Measurements from ENCODE around the gene KCNQ5. TPM values are rescaled to one million over a fixed set of nuclear protein-coding genes. Genes with fewer than 3 reads are reported as not detected.

KCNQ5 gene
- total RNA-seq, 1 donor from 2014 or later = not detected

DNA sequence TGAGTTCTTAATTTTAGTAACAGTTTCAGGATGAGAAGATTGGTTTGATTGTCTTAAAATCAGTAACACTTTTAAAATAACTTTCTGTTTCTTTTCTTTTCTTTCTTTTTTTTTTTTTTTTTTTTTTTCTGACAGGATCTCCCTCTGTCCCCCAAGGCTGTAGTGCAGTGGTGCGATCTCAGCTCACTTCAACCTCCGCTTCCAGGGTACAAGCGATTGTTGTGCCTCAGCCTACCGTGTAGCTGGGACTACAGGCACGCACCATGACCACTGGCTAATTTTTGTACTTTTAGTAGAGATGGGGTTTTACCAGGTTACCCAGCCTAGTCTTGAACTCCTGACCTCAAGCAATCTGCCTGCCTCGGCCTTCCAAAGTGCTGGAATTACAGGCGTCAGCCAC, 33.7 kb upstream of the KCNQ5 start:
- Mint-ChIP-seq H3K4me3 (no peak overlapping the region), H3K4me1 (no peaks in the 10 kb centered on the region), H3K27me3 (ENCODE audit: insufficient read depth, low read depth) (peaks cover 5% of the 10 kb centered on the region), H3K9me3 (no peaks in the 10 kb centered on the region), H3K27ac (no peak overlapping the region), H3K36me3 (no peaks in the 10 kb centered on the region)
- no peaks in the 10 kb centered on the region for H3K36me3 ChIP-seq
- H3K4me3 ChIP-seq = no peak overlapping the region
- no peaks in the 10 kb centered on the region for H3K4me1 ChIP-seq
- no peaks in the 10 kb centered on the region for H3K9me3 ChIP-seq (ENCODE audit: low read depth)
- H3K79me2 ChIP-seq (ENCODE audit: low read depth) = no peaks in the 10 kb centered on the region
- H3K27me3 ChIP-seq = no peaks in the 10 kb centered on the region
- no peak overlapping the region for H3K9ac ChIP-seq
- no peak overlapping the region for H3K4me2 ChIP-seq
- DNase-seq (ENCODE audit: low spot score) = no peak
- H2AFZ ChIP-seq (replicated peaks) = no peak overlapping the region
- TF ChIP-seq EZH2 (IDR thresholded peaks at IDR 0.05) (no peak), EZH2phosphoT487 (IDR thresholded peaks at IDR 0.05) (no peak)
- TF ChIP-seq, protein P1, sequence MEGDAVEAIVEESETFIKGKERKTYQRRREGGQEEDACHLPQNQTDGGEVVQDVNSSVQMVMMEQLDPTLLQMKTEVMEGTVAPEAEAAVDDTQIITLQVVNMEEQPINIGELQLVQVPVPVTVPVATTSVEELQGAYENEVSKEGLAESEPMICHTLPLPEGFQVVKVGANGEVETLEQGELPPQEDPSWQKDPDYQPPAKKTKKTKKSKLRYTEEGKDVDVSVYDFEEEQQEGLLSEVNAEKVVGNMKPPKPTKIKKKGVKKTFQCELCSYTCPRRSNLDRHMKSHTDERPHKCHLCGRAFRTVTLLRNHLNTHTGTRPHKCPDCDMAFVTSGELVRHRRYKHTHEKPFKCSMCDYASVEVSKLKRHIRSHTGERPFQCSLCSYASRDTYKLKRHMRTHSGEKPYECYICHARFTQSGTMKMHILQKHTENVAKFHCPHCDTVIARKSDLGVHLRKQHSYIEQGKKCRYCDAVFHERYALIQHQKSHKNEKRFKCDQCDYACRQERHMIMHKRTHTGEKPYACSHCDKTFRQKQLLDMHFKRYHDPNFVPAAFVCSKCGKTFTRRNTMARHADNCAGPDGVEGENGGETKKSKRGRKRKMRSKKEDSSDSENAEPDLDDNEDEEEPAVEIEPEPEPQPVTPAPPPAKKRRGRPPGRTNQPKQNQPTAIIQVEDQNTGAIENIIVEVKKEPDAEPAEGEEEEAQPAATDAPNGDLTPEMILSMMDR (IDR thresholded peaks at IDR 0.05) = no peak
- H3K27ac ChIP-seq = no peak overlapping the region
- H3F3A ChIP-seq (ENCODE audit: low read depth) = no peaks in the 10 kb centered on the region
- H4K20me1 ChIP-seq (ENCODE audit: low read depth) = no peaks in the 10 kb centered on the region

GRCh38 chr6:72589096-72589495, 32.8 kb upstream of the KCNQ5 start:
- H3K9me3 Mint-ChIP-seq = no peaks in the 10 kb centered on the region
- no peak overlapping the region for H2AFZ ChIP-seq (replicated peaks)
- H3K9ac ChIP-seq = no peak overlapping the region
- no peak overlapping the region for H3K4me2 ChIP-seq
- no peak overlapping the region for H3K4me3 ChIP-seq
- no peaks in the 10 kb centered on the region for H3K9me3 ChIP-seq (ENCODE audit: low read depth)
- H3K27me3 ChIP-seq = no peaks in the 10 kb centered on the region
- H3K27me3 Mint-ChIP-seq (ENCODE audit: insufficient read depth, low read depth) = peaks cover 5% of the 10 kb centered on the region
- no peaks in the 10 kb centered on the region for H3K79me2 ChIP-seq (ENCODE audit: low read depth)
- no peak for DNase-seq (ENCODE audit: low spot score)
- no peaks in the 10 kb centered on the region for H3K4me1 Mint-ChIP-seq
- no peak overlapping the region for H3K27ac Mint-ChIP-seq
- TF ChIP-seq EZH2 (IDR thresholded peaks at IDR 0.05) (no peak), EZH2phosphoT487 (IDR thresholded peaks at IDR 0.05) (no peak)
- TF ChIP-seq, protein P1 (IDR thresholded peaks at IDR 0.05) = no peak
- H3K4me1 ChIP-seq = no peaks in the 10 kb centered on the region
- H3K36me3 Mint-ChIP-seq = no peaks in the 10 kb centered on the region
- H3K4me3 Mint-ChIP-seq = no peak overlapping the region
- H4K20me1 ChIP-seq (ENCODE audit: low read depth) = no peaks in the 10 kb centered on the region
- no peaks in the 10 kb centered on the region for H3F3A ChIP-seq (ENCODE audit: low read depth)
- H3K27ac ChIP-seq = no peak overlapping the region
- no peaks in the 10 kb centered on the region for H3K36me3 ChIP-seq

- no peak overlapping the region for H3K27ac Mint-ChIP-seq
- Histone ChIP-seq H3K9me3 (ENCODE audit: low read depth) (no peaks in the 10 kb centered on the region), H3K79me2 (ENCODE audit: low read depth) (no peaks in the 10 kb centered on the region), H3K27me3 (no peaks in the 10 kb centered on the region), H3K36me3 (no peaks in the 10 kb centered on the region), H3K4me2 (no peak overlapping the region), H4K20me1 (ENCODE audit: low read depth) (no peaks in the 10 kb centered on the region), H2AFZ (replicated peaks) (no peak overlapping the region), H3K9ac (no peak overlapping the region), H3K27ac (no peak overlapping the region), H3K4me3 (no peak overlapping the region), H3K4me1 (no peaks in the 10 kb centered on the region), H3F3A (ENCODE audit: low read depth) (no peaks in the 10 kb centered on the region)
- TF ChIP-seq, protein P1 (IDR thresholded peaks at IDR 0.05) = no peak
- no peak for TF ChIP-seq EZH2phosphoT487 (IDR thresholded peaks at IDR 0.05)
- TF ChIP-seq EZH2 (IDR thresholded peaks at IDR 0.05) = no peak
- peaks cover 3% of the 10 kb centered on the region for H3K27me3 Mint-ChIP-seq (ENCODE audit: insufficient read depth, low read depth)
- H3K9me3 Mint-ChIP-seq = no peaks in the 10 kb centered on the region
- no peaks in the 10 kb centered on the region for H3K36me3 Mint-ChIP-seq
- no peak for DNase-seq (ENCODE audit: low spot score)
- no peaks in the 10 kb centered on the region for H3K4me1 Mint-ChIP-seq
- no peak overlapping the region for H3K4me3 Mint-ChIP-seq
These were observed 26.1 kb upstream of the KCNQ5 start for GRCh38 chr6:72595812-72596211.
